ENCODE data around the gene MYOCD.

MYOCD gene

DNA sequence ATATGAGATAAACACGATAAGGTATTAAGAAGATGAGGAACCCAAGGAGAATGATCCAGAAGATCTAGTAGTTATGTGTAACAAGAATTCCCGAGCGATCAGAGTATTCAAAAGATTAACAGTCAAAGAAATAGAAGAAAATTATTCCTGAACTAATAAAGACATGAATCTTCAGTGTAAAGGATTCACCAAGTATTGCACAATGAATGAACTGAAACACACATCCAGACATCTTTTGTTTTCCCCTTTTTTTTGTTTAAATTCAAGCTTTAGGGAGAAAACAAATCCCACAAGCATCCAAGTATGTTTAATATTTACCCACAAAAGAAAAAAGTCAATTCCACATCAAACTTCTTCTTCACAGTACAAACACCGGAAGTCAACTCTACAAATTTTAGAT lies 23.7 kb upstream of the MYOCD start:
- Histone ChIP-seq H3K9me2 (replicated peaks; ENCODE audit: control insufficient read depth, low read length) (no peaks in the 10 kb centered on the region), H3F3A (ENCODE audit: control insufficient read depth, insufficient read depth) (no peaks in the 10 kb centered on the region), H3K27ac (ENCODE audit: low read depth, low read length) (no peak overlapping the region), H3K79me2 (ENCODE audit: control insufficient read depth, low read length) (no peaks in the 10 kb centered on the region), H4K20me1 (ENCODE audit: control insufficient read depth, insufficient read depth, low read depth, low read length) (no peaks in the 10 kb centered on the region), H3K4me3 (ENCODE audit: low read length) (no peak overlapping the region), H3K36me3 (ENCODE audit: control insufficient read depth, low read length) (no peaks in the 10 kb centered on the region), H3K4me2 (ENCODE audit: low read length) (no peak overlapping the region), H3K9me3 (ENCODE audit: control insufficient read depth, insufficient read depth, low read length) (no peaks in the 10 kb centered on the region), H3K4me1 (ENCODE audit: control insufficient read depth, low read length) (no peaks in the 10 kb centered on the region), H3K27me3 (ENCODE audit: control insufficient read depth, low read length) (no peaks in the 10 kb centered on the region)
- TF ChIP-seq, protein P1, sequence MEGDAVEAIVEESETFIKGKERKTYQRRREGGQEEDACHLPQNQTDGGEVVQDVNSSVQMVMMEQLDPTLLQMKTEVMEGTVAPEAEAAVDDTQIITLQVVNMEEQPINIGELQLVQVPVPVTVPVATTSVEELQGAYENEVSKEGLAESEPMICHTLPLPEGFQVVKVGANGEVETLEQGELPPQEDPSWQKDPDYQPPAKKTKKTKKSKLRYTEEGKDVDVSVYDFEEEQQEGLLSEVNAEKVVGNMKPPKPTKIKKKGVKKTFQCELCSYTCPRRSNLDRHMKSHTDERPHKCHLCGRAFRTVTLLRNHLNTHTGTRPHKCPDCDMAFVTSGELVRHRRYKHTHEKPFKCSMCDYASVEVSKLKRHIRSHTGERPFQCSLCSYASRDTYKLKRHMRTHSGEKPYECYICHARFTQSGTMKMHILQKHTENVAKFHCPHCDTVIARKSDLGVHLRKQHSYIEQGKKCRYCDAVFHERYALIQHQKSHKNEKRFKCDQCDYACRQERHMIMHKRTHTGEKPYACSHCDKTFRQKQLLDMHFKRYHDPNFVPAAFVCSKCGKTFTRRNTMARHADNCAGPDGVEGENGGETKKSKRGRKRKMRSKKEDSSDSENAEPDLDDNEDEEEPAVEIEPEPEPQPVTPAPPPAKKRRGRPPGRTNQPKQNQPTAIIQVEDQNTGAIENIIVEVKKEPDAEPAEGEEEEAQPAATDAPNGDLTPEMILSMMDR (IDR thresholded peaks at IDR 0.05; ENCODE audit: low read depth, low read length, poor library complexity, severe bottlenecking) = no peak

DNA sequence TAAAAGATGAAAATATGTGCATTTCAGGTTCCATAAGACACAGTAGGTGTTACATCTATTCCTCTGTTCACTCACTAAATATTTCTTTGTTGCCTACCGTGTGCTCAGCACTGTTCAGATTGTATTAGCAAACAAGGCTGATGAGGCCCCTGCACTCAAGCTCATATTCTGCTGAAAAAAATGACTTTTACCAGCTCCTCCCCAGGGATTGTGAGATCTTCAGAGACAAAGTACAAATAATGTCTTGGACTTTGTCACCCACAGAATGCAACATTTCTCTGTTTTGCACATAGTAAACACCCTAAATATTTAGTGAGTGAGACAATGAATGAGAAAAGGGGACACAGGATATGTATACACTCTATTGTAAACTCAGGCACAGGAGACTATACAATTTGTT lies 21.9 kb upstream of the MYOCD start:
- TF ChIP-seq, protein P1 (IDR thresholded peaks at IDR 0.05; ENCODE audit: low read depth, low read length, poor library complexity, severe bottlenecking) = no peak
- TF ChIP-seq EZH2phosphoT487 (IDR thresholded peaks at IDR 0.05; ENCODE audit: borderline replicate concordance, low read length) = no peak
- no peaks in the 10 kb centered on the region for H3K4me1 ChIP-seq (ENCODE audit: control insufficient read depth, low read length)
- H3K9me3 ChIP-seq (ENCODE audit: control insufficient read depth, insufficient read depth, low read length) = no peaks in the 10 kb centered on the region
- no peaks in the 10 kb centered on the region for H3K36me3 ChIP-seq (ENCODE audit: control insufficient read depth, low read length)
- no peaks in the 10 kb centered on the region for H3K27me3 ChIP-seq (ENCODE audit: control insufficient read depth, low read length)
- H3K27ac ChIP-seq (ENCODE audit: low read depth, low read length) = no peak overlapping the region
- H3K4me3 ChIP-seq (ENCODE audit: low read length) = no peak overlapping the region
- no peaks in the 10 kb centered on the region for H3F3A ChIP-seq (ENCODE audit: control insufficient read depth, insufficient read depth)
- no peaks in the 10 kb centered on the region for H3K79me2 ChIP-seq (ENCODE audit: control insufficient read depth, low read length)
- no peaks in the 10 kb centered on the region for H4K20me1 ChIP-seq (ENCODE audit: control insufficient read depth, insufficient read depth, low read depth, low read length)
- H3K9me2 ChIP-seq (replicated peaks; ENCODE audit: control insufficient read depth, low read length) = no peaks in the 10 kb centered on the region
- no peak overlapping the region for H3K4me2 ChIP-seq (ENCODE audit: low read length)

DNA sequence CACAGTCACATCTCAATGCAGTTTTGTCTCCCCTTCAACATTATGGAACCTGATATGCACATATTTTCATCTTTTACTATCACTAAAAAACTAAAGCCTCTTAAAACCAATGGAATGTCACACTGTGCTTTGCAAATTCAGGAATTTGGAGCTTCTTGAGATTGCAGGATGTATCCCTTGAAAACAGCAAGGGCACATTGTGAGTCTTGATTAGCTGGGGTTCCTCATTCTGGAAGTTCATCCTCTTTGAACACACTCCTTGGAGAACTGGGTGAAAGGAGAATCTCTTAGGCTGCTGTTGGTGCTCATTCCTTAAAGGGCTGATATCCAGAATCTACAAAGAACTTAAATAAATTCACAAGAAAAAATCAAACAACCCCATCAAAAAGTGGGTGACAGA lies 21.1 kb upstream of the MYOCD start:
- no peaks in the 10 kb centered on the region for H3K9me2 ChIP-seq (replicated peaks; ENCODE audit: control insufficient read depth, low read length)
- H3K36me3 ChIP-seq (ENCODE audit: control insufficient read depth, low read length) = no peaks in the 10 kb centered on the region
- H3K9me3 ChIP-seq (ENCODE audit: control insufficient read depth, insufficient read depth, low read length) = no peaks in the 10 kb centered on the region
- no peak overlapping the region for H3K4me3 ChIP-seq (ENCODE audit: low read length)
- no peaks in the 10 kb centered on the region for H3K79me2 ChIP-seq (ENCODE audit: control insufficient read depth, low read length)
- H3K27me3 ChIP-seq (ENCODE audit: control insufficient read depth, low read length) = no peaks in the 10 kb centered on the region
- H3K4me2 ChIP-seq (ENCODE audit: low read length) = no peak overlapping the region
- no peaks in the 10 kb centered on the region for H3K4me1 ChIP-seq (ENCODE audit: control insufficient read depth, low read length)
- no peak overlapping the region for H3K27ac ChIP-seq (ENCODE audit: low read depth, low read length)
- H4K20me1 ChIP-seq (ENCODE audit: control insufficient read depth, insufficient read depth, low read depth, low read length) = no peaks in the 10 kb centered on the region
- H3F3A ChIP-seq (ENCODE audit: control insufficient read depth, insufficient read depth) = no peaks in the 10 kb centered on the region
- TF ChIP-seq, protein P1 (IDR thresholded peaks at IDR 0.05; ENCODE audit: low read depth, low read length, poor library complexity, severe bottlenecking) = no peak
- no peak for TF ChIP-seq EZH2phosphoT487 (IDR thresholded peaks at IDR 0.05; ENCODE audit: borderline replicate concordance, low read length)
